Measurements from ENCODE around the gene SMIM33.

GRCh38 chr5:139501381-139501780 is 30.6 kb downstream of the SMIM33 start:
- no peak for TF ChIP-seq EZH2phosphoT487 (IDR thresholded peaks at IDR 0.05; ENCODE audit: insufficient read depth, low read depth)
- no peak for TF ChIP-seq EZH2 (IDR thresholded peaks at IDR 0.05; ENCODE audit: insufficient read depth, poor library complexity, severe bottlenecking)

All from GM23248 (cell line).